ENCODE data around the gene EIF2AK2.

GRCh38 chr2:37104178-37104577, 52.6 kb downstream of the EIF2AK2 start:
- TF ChIP-seq POLR2AphosphoS5 (IDR thresholded peaks at IDR 0.05; ENCODE audit: borderline replicate concordance, low read depth, low read length) (no peak), EZH2 (IDR thresholded peaks at IDR 0.05) (no peak), FOXP2 (optimal IDR thresholded peaks at IDR 0.05; ENCODE audit: control extremely low read depth, extremely low read length, insufficient read depth) (no peak)
